Hematopoietic multipotent progenitor cell (in vitro differentiated cells): Measurements from ENCODE around the gene ILK. TPM values are rescaled to one million over a fixed set of nuclear protein-coding genes. Genes with fewer than 3 reads are reported as not detected.
A peak's percentile ranks its signal among the peaks of the same experiment; 100 is the strongest.

Experiments
- DNase-seq, 3 donors: peaks; one replicate each; pipeline ENCODE4 v3.0.0-alpha.2; 2011 to 2015; ENCODE audit warnings: low read depth in 2 of 3, low spot score in 2 of 3
- total RNA-seq: library from RNA; depleted of rRNA; stranded (reverse); fragments of >200 nt; gene quantifications from one replicate; pipeline ENCODE4 v1.2.3, GENCODE V29; 2012

The ILK gene
- total RNA-seq, 1 donor = 107 TPM

GRCh38 chr11:6619004-6619745, 15.6 kb downstream of the ILK start, which contains the start of gene TPP1:
TSS of gene TPP1 (minus strand) at chr11:6619422. CDS start at chr11:6619400, 22 bp downstream.
- DNase-seq = peak; percentile 78 to 95 (median 93)

GRCh38 chr11:6620636-6621035, 17.1 kb downstream of the ILK start:
- DNase-seq = no peak

GRCh38 chr11:6621711-6622211, 18.2 kb downstream of the ILK start:
- DNase-seq = no peak

DNA sequence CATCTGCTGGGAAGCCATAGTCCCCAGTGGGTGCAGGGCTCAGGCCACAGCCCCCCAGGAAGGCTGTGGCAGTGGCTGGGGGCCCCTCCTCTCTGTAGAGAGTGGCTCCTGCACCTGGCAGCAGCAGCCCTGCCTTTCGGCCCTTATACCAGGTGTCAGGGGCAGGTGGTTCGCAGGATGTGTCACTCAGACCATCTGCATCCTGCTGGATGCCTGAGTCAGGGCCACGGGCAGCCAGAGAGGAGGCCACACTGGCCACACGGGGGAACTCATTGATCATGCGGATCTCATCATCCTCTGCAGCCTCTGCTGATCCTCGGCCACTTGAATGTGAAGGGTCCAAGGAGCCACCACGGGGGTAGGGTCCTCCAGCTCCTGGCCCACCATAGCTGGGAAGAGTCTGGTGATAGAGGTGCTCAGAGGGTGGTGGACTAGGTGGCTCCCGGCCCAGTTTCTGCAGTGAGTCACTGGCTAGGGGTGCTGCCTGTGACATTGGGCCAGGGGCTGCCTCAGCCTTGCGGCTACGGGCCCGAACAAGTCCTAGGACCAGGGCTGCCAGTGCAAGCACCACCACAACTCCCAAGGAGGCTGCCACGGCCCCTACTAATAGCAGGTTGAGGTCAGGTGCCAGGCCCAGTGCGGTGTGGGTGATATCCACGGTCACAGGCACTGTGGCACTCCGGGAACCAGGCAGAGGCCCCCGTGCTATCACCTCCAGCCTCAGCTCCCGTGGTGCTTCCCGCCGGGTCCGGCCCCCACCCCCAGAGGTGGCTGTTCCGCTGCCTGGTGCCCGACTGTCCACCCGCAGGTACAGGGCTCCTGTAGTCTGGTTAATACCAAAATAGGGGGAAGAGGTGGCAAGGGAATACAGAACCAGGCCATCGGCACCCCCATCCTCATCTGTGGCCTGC, 18.9 kb downstream of the ILK start:
- DNase-seq = no peak

GRCh38 chr11:6623391-6624363, 20.1 kb downstream of the ILK start:
- no peak for DNase-seq

- no peak for DNase-seq
These were observed 21.7 kb downstream of the ILK start for GRCh38 chr11:6625156-6625831.

- no peak for DNase-seq
These were observed 22.4 kb downstream of the ILK start for GRCh38 chr11:6625832-6626420.

- no peak for DNase-seq
These were observed 23.6 kb downstream of the ILK start for GRCh38 chr11:6626971-6627761.

DNA sequence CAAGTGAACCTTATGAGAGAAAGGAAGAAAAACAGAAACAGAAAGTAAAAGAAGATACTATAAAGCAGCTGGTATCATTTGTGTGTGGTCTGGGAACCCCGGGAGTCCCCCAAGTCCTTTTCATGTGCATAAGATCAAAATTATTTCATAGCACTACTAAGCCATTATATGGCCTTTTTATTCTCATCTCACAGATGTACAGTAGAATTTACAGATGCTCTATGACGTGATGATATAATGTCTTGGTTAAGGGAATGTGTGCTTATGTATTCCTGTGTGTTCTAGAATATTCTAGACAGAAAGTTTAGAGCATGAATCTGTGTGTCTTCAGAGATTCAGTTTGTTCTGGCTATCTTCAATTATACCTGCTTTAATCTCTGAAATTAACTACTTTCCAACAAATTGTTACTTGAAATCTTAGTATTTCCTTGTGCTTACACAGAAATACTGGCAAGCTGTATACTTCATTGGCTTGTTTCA, 24.2 kb downstream of the ILK start:
- DNase-seq = no peak

GRCh38 chr11:6628526-6628925, 25.0 kb downstream of the ILK start:
- no peak for DNase-seq

DNA sequence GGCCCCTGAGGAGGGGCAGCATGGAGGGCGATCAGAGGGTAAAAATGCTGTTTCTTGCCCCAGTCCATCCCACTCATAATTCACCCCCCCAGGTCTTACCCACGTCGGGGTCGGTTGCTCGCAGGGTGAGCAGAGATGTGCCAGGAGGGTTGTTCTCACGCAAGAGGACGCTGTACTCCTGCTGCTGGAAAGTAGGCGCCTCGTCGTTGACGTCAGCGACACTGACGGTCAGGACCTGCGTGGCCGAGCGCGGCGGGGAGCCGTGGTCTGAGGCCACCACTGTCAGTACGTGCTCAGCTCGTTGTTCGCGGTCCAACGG, 26.0 kb downstream of the ILK start:
- no peak for DNase-seq

GRCh38 chr11:6629892-6630631, 26.5 kb downstream of the ILK start:
- no peak for DNase-seq

DNA sequence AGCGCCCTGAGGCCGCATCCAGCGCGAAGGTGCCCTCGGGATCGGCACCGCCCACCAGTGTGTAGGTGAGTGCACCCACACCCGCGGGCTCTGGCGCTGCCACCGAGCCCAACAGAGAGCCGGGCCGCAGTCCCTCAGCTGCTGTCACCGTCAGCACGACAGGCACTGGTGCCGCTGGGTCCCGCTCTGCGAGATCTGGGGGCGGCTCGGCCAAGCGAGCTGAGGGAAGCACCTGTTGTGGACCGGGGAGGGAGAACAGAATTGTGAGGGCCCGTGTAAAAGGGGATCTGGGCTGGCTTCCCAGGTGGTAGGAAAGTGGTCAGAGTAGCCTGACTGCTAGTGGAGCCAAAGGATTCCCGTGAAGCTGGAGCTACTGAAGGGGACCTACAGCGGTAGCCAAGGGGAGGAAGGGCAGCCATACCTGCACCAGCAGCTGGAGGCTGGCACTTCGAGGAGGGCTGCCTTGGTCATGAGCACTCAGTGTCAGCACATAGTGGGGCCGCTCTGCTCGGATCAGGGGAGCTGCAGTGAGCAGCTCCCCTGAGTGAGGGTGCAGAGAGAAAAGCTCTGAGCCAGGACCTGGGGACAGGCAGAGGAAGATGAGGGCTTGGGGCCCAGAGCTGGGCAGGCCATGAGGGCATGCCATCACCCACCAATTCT, 27.2 kb downstream of the ILK start:
- DNase-seq = no peak

- no peak for DNase-seq
These were observed 27.9 kb downstream of the ILK start for GRCh38 chr11:6631361-6631890.

- no peak for DNase-seq
These were observed 28.8 kb downstream of the ILK start for GRCh38 chr11:6632116-6633073.
